ENCODE results near the gene C1orf146. TPM values are rescaled to one million over a fixed set of nuclear protein-coding genes. Genes with fewer than 3 reads are reported as not detected.

Gene C1orf146
- total RNA-seq, 1 donor from 2014 or later = not detected

- TF ChIP-seq, protein P1, sequence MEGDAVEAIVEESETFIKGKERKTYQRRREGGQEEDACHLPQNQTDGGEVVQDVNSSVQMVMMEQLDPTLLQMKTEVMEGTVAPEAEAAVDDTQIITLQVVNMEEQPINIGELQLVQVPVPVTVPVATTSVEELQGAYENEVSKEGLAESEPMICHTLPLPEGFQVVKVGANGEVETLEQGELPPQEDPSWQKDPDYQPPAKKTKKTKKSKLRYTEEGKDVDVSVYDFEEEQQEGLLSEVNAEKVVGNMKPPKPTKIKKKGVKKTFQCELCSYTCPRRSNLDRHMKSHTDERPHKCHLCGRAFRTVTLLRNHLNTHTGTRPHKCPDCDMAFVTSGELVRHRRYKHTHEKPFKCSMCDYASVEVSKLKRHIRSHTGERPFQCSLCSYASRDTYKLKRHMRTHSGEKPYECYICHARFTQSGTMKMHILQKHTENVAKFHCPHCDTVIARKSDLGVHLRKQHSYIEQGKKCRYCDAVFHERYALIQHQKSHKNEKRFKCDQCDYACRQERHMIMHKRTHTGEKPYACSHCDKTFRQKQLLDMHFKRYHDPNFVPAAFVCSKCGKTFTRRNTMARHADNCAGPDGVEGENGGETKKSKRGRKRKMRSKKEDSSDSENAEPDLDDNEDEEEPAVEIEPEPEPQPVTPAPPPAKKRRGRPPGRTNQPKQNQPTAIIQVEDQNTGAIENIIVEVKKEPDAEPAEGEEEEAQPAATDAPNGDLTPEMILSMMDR (IDR thresholded peaks at IDR 0.05) = no peak
Measured at GRCh38 chr1:92188436-92189255, 29.1 kb upstream of the C1orf146 start.

GRCh38 chr1:92191726-92192125 is 26.0 kb upstream of the C1orf146 start:
- no peaks in the 10 kb centered on the region for H3K27me3 ChIP-seq
- no peak overlapping the region for H3K27ac ChIP-seq
- no peak for DNase-seq (ENCODE audit: low spot score in 2 of 2)
- H3K4me1 ChIP-seq = peaks cover 0 to 6% of the 10 kb centered on the region in 2 donors
- intact Hi-C loops (cut with DNase I) = no loop called here
- TF ChIP-seq, protein P1 (IDR thresholded peaks at IDR 0.05) = no peak
- no peaks in the 10 kb centered on the region for H3K36me3 ChIP-seq
- H3K4me3 ChIP-seq = no peak overlapping the region
- no peaks in the 10 kb centered on the region for H3K9me3 ChIP-seq

More at GRCh38 chr1:92188436-92189255, 29.1 kb upstream of the C1orf146 start:
- intact Hi-C loops (cut with DNase I) = no loop called here
- no peaks in the 10 kb centered on the region for H3K27me3 ChIP-seq
- no peak overlapping the region for H3K4me3 ChIP-seq
- no peaks in the 10 kb centered on the region for H3K36me3 ChIP-seq
- no peak overlapping the region for H3K27ac ChIP-seq
- no peaks in the 10 kb centered on the region for H3K9me3 ChIP-seq
- no peak for DNase-seq (ENCODE audit: low spot score in 2 of 2)
- H3K4me1 ChIP-seq = no peaks in the 10 kb centered on the region

- TF ChIP-seq, protein P1 (IDR thresholded peaks at IDR 0.05) = no peak
- intact Hi-C loops (cut with DNase I) = no loop called here
- no peak overlapping the region for H3K4me3 ChIP-seq
- no peak overlapping the region for H3K27ac ChIP-seq
- no peak for DNase-seq (ENCODE audit: low spot score in 2 of 2)
- no peaks in the 10 kb centered on the region for H3K27me3 ChIP-seq
- H3K36me3 ChIP-seq = no peaks in the 10 kb centered on the region
- peaks cover 0 to 6% of the 10 kb centered on the region in 2 donors for H3K4me1 ChIP-seq
- H3K9me3 ChIP-seq = no peaks in the 10 kb centered on the region
Measured at GRCh38 chr1:92192246-92192645, 25.5 kb upstream of the C1orf146 start.

GRCh38 chr1:92194511-92194910 is 23.2 kb upstream of the C1orf146 start:
- Histone ChIP-seq H3K36me3 (no peaks in the 10 kb centered on the region), H3K4me3 (no peak overlapping the region), H3K4me1 (peaks cover 0 to 6% of the 10 kb centered on the region in 2 donors), H3K27ac (no peak overlapping the region), H3K27me3 (no peaks in the 10 kb centered on the region), H3K9me3 (no peaks in the 10 kb centered on the region)
- TF ChIP-seq, protein P1 (IDR thresholded peaks at IDR 0.05) = no peak
- no peak for DNase-seq (ENCODE audit: low spot score in 2 of 2)
- intact Hi-C loops (cut with DNase I) = no loop called here

- H3K4me1 ChIP-seq = no peaks in the 10 kb centered on the region
- H3K27me3 ChIP-seq = no peaks in the 10 kb centered on the region
- DNase-seq (ENCODE audit: low spot score in 2 of 2) = no peak
- H3K9me3 ChIP-seq = peaks cover 0 to 8% of the 10 kb centered on the region in 2 donors
- no peak overlapping the region for H3K27ac ChIP-seq
- TF ChIP-seq, protein P1 (IDR thresholded peaks at IDR 0.05) = no peak
- no peaks in the 10 kb centered on the region for H3K36me3 ChIP-seq
- intact Hi-C loops (cut with DNase I) = no loop called here
- H3K4me3 ChIP-seq = no peak overlapping the region
Measured at GRCh38 chr1:92201973-92202372, 15.7 kb upstream of the C1orf146 start.
